HTR-8/SVneo (cell line): ENCODE measurements around the gene AHNAK2.
"Not testable (repeated sequence)": the region's sequence is repeated elsewhere in the genome, so short reads cannot be mapped to it uniquely, and the experiment has no call there.

Experiments
- DNase-seq: peaks from one replicate; pipeline ENCODE4 v3.0.0; 2011; ENCODE audit warnings: low spot score, mixed read lengths; ENCODE audit not compliant: insufficient read length
- FAIRE-seq: peaks from 2 replicates; lab custom pipeline; 2011; peaks lifted over from hg19 to GRCh38; lab: Jason Lieb, UNC

AHNAK2 gene

DNA sequence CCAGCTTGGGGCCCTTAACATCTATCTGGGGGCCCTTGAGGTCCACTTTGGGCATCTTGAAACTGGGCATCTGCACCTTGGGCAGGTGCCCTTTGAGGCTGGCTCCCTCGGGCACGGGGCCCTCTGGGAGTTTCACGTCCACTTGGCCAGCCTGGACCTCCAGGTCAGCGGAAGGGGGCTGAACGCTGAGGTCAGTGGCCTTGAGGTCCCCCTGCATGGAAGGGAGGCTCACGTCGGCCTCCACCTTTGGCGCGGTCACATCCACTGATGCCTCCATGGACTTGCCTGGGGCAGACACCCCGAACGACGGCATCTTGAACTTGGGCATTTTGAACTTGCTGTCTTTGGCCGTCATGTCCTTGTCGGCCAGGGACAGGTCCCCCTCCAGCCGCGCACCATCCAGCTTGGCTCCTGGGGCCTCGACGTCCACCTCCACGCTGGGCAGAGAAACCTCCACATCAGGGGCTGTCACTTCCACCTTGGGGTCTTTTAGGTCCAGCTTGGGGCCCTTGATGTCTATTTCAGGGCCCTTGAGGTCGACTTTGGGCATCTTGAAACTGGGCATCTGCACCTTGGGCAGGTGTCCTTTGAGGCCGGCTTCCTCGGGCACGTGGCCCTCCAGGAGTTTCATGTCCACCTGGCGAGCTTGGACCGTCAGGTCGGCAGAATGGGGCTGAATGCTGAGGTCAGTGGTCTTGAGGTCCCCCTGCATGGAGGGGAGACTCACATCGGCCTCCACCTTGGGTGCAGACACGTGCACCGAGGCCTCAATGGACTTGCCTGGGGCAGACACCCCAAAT, 34.8 kb downstream of the AHNAK2 start:
- FAIRE-seq, DNase-seq: not testable (repeated sequence)

DNA sequence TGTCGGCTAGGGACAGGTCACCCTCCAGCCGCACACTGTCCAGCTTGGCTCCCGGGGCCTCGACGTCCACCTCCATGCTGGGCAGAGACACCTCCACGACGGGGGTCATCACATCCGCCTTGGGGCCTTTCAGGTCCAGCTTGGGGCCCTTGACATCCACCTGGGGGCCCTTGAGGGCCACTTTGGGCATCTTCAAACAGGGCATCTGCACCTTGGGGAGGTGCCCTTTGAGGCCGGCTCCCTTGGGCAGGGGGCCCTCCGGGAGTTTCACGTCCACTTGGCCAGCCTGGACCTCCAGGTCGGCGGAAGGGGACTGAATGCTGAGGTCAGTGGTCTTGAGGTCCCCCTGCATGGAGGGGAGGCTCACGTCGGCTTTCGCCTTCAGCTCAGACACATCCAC, 35.6 kb downstream of the AHNAK2 start:
- DNase-seq (no peak), FAIRE-seq (no peak)

DNA sequence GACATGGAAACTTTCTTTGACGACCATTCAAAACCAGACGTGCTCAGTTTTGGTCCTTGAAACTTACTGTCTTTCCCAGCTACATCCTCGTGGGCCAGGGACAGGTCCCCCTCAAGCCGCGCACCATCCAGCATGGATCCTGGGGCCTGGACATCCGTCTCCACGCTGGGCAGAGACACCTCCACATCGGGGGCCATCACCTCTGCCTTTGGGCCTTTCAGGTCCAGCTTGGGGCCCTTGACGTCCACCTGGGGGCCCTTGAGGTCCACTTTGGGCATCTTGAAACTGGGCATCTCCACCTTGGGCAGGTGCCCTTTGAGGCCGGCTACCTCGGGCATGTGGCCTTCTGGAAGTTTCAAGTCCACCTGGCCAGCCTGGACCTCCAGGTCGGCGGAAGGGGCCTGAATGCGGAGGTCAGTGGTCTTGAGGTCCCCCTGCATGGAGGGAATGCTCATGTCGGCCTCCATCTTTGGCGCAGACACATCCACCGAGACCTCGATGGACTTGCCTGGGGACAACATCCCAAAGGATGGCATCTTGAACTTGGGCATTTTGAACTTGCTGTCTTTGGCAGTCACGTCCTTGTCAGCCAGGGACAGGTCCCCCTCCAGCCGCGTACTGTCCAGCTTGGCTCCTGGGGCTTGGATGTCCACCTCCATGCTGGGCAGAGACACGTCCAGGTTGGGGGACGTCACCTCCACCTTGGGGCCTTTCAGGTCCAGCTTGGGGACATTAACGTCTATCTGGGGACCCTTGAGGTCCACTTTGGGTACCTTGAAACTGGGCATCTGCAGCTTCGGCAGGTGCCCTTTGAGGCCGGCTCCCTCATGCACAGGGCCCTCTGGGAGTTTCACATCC, 36.4 kb downstream of the AHNAK2 start:
- FAIRE-seq (no peak), DNase-seq (no peak)

DNA sequence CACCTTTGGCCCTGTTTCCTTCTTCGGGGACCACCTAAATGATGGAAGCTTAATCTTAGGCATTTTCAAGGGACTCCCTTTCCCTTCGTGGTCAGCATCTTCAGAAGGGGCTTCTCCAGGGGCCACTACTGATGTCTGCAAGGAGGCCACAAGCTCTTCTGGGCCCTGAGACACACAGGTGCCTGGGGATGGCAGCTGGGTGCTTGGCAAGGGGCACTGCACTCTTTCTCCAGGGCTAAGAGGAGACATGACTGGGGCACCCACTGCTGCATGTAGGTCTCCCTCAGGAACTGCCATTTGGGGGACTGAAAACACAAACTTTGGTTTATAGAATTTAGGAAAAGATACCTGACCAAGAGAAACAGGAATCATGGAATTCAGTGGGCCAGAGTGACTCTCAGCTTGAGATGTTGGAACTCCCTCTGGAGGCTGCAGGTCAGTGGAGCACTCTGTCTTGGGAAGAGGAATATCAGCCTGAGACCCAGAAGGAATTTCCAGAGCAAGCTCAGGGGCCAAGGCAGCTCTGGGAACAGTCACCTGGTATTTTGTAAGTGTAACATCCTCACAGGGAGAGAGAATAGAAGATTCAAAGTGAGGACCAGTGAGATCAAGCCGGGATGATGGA, 37.5 kb downstream of the AHNAK2 start:
- DNase-seq (no peak), FAIRE-seq (no peak)

GRCh38 chr14:104939666-104940410, 38.3 kb downstream of the AHNAK2 start:
- no peak for DNase-seq
- no peak for FAIRE-seq

GRCh38 chr14:104938960-104939359, 39.2 kb downstream of the AHNAK2 start:
- FAIRE-seq, result no peak
- no peak for DNase-seq

DNA sequence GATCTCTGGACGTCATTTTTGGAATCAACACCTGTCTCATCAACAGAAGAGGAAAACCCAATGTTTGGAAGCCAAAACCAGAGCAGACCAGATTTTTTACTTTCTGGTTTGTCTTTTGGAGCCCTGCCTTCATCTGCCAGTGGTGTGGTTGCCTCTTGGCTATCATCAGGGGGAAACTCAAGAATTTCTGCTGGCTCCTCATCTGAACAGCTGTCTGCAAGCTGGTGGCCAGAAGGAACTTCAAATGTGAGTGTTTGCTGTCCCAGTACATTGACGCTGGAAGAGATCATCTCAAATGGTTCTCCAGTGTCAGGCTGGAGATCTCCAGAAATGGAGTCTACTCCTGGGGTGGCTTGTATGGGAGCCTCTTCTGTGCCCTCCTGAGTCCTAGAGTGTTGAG, 39.7 kb downstream of the AHNAK2 start:
- DNase-seq (no peak), FAIRE-seq (no peak)

GRCh38 chr14:104937694-104938365, 40.3 kb downstream of the AHNAK2 start:
- DNase-seq (no peak), FAIRE-seq (no peak)

GRCh38 chr14:104937161-104937560, 41.0 kb downstream of the AHNAK2 start:
- no peak for FAIRE-seq
- no peak for DNase-seq

- DNase-seq (no peak), FAIRE-seq (no peak)
Measured at GRCh38 chr14:104936361-104937155, 41.6 kb downstream of the AHNAK2 start.

- DNase-seq (no peak), FAIRE-seq (no peak)
Measured at GRCh38 chr14:104935955-104936354, 42.2 kb downstream of the AHNAK2 start.

DNA sequence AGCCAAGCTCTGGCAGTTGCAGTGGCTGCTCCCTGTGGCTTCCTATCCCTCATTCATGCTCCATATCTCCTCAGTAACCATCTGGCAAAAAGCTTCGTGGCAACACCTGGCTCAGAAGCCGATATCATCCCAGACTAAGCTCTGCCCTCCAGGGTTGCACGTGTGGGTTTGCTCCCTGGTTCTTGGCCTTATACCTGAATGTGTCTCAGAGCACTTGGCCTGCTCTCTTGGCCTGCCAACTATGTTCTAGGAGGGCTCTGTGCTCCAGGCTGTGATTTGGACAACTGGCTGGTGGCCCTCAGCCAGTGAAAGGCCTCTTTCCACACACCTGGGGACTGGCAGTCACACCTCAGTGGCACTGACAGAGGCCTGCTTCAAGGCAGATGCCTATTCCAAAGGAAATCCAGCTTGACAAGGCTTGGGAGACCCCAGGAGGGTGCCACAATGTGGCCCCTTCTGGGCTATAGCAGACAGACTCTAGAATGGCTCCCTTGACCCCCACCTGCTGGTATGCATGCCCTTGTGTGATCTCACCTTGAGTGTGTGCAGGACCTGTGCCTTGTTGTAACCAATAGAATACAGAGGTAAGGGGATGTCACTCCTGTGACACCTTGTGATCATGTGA, 43.0 kb downstream of the AHNAK2 start:
- DNase-seq (no peak), FAIRE-seq (no peak)

DNA sequence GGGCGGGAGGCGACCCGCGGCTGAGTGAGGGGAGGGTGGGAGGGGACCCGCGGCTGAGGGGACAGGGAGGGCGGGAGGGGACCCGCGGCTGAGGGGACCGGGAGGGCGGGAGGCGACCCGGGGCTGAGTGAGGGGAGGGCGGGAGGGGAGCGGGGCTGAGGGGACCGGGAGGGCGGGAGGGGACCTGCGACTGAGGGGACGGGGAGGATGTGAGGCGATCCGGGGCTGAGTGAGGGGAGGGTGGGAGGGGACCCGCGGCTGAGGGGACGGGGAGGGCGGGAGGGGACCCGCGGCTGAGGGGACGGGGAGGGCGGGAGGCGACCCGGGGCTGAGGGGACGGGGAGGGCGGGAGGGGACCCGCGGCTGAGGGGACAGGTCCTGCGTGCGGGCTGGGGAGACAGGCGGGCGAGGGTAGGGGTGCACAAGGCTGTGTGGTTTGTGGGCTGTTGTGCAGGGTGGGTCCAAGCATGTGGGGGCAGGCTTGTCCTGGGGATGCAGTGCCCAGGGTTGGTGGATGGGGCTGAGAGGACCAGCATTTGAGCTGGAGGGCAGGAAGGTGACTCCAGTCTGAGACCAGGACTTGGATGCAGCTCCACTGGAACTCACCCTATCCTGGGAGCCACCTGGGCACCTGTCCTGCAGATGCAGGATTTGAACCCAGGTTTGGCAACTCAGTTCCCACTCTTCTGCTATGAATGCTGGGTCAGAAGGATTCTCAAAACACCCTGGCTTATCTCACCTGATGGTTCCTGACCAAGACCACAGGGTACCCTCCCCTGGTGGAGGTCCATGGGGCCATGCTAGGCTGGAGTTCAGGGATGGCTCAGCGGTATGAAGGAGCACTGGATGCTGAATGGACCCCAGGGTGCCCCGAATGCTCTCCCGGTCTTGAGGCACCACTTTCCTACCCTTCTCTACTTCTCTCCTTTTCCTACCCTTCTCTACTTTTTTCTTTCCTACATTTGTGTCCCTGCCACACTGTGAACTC, 44.1 kb downstream of the AHNAK2 start:
- FAIRE-seq (no peak), DNase-seq (no peak)

- DNase-seq, result peak; percentile 83
- FAIRE-seq, result peak; percentile 81
Measured at GRCh38 chr14:104932676-104933631, 45.2 kb downstream of the AHNAK2 start.

GRCh38 chr14:104931771-104932675, 46.2 kb downstream of the AHNAK2 start:
- no peak for DNase-seq

More at GRCh38 chr14:104931771-104932675, 46.2 kb downstream of the AHNAK2 start:
- FAIRE-seq, result no peak
